HG02763 (cell line): Measurements from ENCODE around the gene IRF9.

Source experiments
- ATAC-seq: cut with Tn5 transposase; IDR thresholded peaks from one replicate; pipeline ENCODE4 v1.9.1; 2021; ENCODE audit warnings: mild to moderate bottlenecking, moderate library complexity; ENCODE audit not compliant: unreplicated experiment

Gene IRF9

DNA sequence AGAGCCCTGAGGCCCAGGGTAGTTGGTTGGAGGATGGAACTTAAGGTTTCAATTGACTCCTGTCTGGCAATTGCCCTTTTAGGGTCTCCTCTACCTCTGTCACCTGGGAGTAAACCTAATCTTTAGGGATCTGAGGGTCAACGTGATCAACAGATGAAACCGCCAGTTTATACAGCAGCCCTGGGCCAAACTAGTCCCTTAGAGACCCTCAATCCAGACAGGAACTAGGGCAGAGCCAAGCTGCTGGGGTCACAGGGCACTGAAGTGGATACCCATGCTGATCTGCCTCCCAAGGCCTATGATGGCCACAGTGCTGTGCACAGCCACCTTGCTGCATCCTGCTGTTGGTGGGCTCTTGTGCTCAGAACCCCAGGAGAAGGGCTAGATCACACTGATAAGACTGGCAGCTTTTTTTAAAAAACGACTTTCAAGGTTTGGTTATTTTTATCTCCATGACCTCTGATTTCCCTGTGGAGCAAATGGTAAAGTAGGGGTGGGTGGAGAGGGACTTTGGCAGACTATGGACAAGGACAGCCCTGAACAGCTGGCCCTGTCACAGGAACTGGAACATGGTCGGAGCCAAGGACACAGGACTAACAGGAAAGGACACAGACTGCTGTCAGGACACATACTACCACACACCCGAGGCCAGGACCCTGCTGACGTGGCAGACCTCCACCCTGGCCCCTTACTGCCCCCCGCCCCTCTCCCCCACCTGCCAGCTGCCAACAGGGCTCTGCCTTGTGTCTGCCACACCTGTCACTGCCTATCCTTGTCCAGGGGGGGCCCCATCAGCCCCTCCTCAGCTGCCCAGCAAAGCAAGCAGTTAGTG lies 30.1 kb upstream of the IRF9 start:
- no peak for ATAC-seq

DNA sequence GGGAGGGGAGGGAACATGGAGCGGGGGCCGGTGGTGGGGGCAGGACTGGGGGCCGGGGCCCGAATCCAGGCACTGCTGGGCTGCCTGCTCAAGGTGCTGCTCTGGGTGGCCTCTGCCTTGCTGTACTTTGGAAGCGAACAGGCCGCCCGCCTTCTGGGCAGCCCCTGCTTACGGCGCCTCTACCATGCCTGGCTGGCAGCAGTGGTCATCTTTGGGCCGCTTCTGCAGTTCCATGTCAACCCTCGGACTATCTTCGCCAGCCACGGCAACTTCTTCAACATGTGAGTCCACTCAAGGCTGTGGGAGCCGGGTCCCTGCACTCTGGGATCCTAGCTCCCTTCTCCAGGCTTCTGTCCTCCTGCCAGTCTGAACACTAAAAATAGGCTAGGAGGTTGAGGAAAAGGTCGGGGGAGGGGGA lies 29.5 kb upstream of the IRF9 start:
- no peak for ATAC-seq

DNA sequence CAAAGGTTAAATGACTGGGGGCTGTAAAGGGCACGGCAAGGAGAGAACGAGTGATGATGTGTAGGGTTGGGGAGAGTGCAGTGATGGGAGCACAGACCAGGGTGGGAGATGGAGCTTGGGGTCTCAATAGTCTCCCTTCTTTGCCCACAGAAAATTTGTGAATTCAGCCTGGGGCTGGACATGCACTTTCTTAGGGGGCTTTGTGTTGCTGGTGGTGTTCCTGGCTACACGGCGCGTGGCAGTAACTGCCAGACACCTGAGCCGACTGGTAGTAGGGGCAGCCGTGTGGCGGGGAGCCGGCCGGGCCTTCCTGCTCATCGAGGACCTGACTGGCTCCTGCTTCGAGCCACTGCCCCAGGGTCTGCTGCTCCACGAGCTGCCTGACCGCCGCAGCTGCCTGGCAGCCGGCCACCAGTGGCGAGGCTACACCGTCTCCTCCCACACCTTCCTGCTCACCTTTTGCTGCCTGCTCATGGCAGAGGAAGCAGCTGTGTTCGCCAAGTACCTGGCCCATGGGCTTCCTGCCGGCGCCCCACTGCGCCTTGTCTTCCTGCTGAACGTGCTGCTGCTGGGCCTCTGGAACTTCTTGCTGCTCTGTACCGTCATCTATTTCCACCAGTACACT lies 28.9 kb upstream of the IRF9 start:
- no peak for ATAC-seq

DNA sequence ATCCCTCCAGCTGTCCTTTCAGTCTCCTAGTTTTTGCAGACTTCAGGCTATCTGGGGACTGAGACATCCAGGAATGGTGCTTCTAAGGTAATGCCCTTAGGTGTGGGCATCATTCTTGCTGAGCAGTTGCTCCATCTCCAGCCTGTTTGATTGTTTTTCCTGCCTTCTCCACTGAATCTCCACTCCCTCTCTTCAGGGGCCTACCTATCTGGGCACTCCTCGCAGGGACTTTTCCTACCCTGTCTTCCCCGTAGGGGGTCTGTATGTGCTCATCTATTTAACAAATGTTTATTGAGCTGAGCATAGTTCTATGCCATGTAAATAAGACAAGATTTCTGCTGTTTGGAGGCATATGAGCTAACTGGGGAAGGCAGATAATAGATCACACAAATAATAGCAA lies 28.1 kb upstream of the IRF9 start:
- no peak for ATAC-seq

DNA sequence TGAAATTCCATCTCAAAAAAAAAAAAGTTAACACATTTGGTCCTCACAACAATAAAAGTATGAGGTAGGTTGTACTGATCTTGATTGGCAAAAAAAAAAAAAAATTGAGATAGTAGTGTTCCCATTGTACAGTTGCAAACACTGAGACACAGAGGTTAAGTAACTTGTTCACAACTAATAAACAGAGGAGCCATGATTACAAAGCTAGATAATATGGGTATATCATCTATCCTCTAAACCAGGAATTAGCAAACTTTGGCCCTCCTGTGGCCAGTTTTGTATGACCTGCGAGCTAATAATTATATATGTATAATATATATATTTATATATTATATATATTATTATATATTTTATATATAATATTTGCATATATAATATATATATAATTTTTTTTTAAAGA lies 27.3 kb upstream of the IRF9 start:
- ATAC-seq: no peak

DNA sequence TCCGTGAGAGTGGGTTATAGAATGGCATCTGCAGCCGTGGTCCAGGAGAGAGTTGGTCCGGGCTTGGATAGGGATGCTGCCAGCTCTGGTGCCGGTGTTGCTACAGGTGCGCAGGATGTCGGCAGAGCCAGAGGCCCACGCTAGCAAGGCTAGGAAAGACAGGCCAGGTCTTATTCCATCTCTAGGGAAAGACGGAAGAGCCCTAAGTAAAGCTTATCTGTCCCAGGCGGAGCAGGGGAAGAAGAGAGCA lies 25.6 kb upstream of the IRF9 start:
- ATAC-seq: no peak

DNA sequence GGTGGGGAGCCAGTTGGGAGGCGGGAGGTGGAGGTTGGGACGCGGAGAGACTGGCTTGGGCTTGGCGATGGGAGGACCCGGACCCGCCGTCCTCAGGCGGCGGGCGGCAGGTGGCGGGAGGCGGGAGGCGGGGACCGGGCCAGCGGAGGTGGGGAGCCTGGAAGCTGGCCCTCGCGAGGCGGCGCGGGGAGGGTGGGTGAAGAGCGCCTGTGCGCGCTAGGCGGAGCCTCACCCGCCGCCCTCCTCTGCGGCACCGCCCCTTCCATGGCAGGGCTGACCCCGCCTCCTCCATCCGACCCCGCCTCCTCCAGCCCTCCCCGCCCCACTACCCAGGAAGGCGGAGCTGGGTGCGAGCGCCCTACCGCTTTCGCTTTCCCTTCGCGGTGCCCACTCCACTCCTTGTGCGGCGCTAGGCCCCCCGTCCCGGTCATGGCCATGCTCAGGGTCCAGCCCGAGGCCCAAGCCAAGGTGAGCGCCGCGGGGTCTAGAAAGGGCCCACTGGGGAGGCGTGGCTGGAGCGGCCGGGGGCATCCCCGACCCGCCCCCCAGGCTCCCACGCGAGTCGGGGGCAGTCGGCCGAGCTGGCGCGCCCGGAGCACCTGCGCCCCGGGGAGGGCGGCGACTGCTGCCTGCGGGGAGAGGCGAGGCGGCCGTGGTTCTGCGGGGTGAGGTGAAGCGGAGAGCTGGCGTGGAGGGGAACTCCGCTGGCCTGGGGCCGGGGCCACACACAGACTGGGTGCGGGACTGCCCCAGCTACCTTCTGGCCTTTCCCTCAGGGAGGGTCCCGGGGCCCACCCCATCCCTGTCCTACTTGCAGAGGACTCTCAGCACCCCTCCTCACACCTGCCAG lies 25.0 kb upstream of the IRF9 start, which contains the start of gene PSME1:
Gene PSME1, plus strand, starts transcription at position 361 of the 850 bp plus-strand sequence. Its CDS starts 69 bp downstream, at position 430.
- ATAC-seq: peak; percentile 85

DNA sequence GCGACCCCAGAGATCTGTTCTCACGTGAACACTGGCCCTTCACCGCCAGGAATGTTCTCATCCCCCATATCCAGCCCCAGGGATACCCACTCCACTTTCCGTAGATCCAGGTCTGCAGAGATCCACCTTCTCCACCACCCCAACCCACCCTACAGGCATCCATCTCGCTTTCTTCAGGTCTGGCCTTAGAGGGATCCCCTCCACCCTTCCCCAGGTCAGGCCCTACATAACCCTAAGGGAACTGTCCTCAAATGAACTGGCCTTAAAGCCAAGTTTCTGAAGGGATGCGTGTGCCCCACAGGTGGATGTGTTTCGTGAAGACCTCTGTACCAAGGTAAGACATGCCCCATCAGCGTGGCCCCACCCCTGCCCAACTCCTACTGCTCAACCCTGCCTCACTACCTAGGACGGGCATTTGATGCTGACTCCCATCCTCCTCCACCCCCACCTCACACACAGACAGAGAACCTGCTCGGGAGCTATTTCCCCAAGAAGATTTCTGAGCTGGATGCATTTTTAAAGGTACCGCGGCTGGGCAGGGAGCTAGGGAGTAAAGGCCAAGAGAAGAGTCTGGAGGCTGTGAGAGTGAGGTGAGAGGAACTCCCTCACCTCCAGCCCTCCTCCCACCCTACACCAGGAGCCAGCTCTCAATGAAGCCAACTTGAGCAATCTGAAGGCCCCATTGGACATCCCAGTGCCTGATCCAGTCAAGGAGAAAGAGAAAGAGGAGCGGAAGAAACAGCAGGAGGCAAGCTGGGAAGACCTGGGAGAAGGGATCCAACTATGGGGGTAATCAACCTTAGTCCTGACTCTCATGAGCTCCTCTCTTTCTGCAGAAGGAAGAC lies 24.2 kb upstream of the IRF9 start:
- ATAC-seq: no peak

DNA sequence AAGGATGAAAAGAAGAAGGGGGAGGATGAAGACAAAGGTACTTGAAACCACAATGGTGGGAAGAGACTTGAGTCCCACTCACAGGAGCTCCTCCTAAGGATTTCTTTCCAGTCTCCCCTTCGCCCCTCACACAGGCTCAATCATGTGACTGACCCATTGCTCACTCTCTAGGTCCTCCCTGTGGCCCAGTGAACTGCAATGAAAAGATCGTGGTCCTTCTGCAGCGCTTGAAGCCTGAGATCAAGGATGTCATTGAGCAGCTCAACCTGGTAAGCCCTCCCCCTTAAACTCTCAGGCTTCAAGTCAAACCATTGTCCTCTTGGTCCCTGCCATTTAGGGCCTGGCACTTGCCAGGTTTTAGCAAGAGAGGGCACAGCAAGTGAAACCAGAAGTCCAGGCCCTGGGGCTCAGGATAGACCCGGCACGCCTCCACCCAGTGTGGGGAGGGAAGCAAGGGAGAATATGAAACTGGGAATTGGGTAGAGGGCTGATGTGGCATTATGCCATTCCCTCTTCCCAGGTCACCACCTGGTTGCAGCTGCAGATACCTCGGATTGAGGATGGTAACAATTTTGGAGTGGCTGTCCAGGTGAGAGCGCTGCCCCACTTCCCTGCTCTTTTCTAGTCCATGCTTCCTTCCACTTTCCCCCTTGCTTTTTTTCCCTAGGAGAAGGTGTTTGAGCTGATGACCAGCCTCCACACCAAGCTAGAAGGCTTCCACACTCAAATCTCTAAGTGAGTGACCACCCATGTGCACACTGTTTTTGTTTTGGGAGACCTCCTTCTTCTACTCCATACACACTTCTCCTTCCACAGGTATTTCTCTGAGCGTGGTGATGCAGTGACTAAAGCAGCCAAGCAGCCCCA lies 23.3 kb upstream of the IRF9 start:
- no peak for ATAC-seq

DNA sequence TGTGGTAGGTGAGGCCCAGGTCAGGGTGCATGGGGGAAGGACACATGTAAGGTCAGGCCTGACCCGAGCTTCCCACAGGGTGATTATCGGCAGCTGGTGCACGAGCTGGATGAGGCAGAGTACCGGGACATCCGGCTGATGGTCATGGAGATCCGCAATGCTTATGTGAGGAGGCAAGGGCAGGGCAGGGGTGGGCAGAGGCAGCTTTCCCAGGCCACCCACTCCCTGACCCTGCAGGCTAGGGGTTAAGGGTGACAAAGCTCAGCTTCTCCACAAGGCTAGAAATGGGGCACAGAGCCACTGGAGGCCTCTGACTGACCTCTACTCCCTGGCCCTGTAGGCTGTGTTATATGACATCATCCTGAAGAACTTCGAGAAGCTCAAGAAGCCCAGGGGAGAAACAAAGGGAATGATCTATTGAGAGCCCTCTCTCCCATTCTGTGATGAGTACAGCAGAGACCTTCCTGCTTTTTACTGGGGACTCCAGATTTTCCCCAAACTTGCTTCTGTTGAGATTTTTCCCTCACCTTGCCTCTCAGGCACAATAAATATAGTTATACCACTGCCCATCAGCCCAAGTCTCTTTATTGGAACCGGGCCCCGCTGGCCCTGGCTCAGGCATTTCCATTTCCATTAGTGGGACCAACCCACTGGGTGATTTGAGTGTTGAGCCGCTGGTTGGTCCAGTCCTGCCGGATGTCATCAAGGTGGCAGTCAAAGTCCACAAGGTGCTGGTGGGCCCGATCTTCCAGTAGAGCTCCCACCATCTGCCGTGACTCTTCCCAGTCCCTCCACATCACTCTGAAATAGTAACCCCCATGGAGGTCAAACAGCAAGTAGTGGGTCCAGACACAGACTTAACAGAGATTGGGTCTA lies 22.4 kb upstream of the IRF9 start:
- no peak for ATAC-seq

DNA sequence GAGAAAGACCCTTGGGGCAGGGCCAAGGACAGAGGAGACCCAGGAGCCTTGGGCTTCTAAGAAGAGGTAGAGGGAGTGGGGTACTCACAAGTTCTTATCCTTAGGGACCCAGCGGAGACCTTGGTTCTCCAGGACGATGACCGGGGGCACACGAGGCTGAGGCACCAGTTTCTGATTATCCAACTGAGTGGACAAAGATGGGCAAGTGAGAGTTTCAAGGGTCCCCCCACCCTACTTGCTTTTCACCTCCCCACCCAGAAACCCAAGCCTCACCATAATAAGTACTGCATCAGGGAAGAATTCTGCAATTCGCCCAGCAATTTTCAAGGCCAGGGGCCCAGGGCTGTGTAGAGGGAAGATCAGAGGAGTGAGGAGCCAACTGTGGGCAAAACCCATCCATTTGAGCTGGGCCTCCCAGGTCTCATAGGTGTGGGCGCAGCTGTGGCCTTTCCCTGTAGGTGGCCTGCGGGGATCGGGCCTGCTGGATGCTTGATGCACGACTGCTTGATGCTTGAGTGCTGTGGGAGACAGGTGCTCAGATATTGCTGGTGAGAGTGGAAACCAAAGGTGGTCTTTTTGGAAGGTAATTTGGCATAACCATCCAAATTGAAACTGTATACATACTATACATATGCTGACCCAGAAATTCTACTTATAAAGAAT lies 21.7 kb upstream of the IRF9 start:
- no peak for ATAC-seq

DNA sequence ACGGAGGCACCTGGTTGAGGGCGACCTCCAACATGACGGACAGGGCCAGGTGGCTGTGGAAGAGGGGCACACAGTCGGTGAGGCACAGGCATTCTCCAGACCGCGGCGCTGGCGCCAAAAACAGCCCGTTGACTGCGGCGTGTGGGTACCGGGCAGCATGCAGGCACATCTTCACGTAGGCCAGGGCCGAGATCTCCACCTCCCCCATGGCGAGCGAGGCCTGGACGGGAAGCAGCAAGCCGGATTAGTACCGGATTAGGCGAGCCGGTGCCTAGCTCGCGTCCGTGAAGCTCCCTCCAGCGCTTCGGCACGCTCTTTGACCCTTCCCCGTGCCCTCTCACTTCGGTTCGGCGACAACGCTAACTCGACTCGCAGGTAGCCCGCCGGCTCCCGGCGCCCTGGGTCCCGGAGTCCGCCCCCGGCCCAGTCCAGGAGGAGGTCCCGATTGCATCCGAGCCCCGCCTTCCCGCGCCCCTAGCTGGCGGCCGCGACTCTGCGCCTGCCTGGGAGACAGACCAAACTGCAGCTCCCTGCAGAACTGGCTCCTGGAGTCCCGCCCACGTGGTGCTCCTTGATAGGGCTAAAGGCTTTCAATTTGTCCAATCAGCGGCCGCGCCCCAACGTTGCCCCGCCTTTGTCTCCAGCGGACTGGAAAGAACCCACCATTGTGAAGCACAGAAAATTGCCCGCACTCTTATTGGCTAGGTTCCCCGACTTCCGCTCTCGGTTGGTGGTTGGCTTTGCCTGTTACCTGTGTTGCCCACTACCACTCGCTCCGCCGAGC lies 19.8 kb upstream of the IRF9 start, which contains the start of gene EMC9:
Gene EMC9, minus strand, starts transcription at position 495 of the 784 bp plus-strand sequence. Its CDS starts 287 bp downstream, at position 208.
- peak; percentile 83 for ATAC-seq

DNA sequence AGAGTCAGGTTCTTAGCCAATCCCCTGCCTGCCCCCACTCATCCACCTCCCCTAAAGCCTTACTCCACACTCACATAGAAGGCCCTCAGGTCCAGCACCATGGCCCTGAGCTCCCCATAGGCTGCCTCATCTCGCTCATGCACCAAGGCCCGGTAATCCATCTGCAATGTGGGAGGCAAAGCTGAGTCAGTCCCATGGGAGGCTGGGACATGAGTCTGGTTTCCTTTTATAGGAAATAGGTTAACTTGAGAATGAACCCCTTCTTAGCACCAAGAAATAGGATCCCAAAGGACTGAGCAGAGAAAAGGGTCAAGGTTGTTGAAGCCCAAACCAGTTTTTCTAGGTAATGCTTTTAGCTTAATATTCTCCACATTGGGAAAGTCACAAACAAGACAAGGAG lies 17.6 kb upstream of the IRF9 start:
- no peak for ATAC-seq

DNA sequence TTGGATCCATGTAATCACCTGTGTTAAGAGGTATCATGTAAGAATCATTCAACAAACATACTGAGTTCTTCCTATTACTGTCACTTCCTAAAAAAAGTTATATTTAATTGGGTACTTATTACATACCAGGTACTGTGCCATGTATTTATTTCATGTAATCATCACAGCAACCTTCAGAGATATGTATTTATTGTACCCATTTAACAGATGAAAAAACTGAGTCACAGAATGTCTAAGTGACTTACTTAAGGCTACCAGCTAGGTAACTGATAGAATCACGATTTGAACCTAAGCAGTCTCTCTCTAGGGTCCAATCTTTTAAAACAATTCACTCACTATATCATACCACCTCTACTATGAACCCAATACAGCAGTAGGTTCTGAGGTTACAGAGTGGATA lies 16.6 kb upstream of the IRF9 start:
- ATAC-seq: no peak

DNA sequence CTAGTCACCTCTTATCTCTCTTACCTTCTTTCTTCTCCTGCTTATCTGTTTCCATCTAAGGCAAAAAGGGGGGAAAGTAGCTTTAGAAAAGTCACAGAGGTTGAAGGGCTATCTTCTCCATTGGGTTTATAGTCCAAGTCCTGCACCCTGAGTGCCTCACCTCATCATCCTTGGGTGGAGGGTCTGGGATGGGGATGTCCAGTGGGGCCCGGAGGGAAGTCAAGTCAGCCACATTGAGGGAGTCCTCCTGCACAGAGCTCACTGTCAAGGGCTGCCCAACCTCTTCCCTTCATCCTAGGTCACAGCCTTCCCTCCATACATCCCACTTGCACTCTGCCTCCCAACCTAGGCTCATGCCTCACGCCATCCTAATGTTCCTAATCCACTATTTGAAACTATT lies 15.8 kb upstream of the IRF9 start:
- ATAC-seq: no peak

DNA sequence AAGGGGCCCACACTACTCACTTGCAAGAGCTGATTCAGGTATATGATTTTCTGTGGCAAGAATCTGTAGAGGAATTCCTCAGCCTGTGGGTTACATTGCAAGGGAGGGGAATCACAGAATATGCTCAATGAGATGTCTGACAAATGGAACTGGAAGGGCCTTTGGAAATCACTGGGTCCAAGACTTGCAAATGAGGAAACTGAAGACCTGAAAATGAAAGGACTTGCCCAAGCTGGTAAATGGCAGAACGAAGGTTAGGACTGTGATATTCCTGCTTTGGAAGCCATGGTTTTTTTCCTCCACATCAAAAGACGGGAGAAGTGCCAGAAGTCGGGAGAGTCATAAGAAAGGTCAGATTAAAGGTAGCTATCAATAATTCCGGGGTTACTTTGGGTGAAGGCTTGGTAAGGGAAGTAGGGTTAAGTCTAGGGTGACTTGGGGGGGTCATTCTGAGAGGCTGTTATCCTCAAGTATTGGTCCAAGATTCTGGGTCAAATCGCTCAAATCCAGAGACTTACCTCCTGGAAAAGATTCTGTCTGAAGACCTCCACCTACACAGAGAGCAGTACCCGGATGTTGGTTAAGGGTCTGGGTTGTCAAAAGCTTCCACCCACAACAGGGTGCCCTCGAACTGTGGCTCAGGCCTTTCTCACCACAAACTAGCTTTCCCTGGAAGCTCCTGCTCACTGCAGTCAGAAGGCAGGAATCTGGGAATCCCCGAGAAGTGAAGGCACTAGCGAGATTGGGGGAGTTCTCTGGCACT lies 15.2 kb upstream of the IRF9 start:
- no peak for ATAC-seq

DNA sequence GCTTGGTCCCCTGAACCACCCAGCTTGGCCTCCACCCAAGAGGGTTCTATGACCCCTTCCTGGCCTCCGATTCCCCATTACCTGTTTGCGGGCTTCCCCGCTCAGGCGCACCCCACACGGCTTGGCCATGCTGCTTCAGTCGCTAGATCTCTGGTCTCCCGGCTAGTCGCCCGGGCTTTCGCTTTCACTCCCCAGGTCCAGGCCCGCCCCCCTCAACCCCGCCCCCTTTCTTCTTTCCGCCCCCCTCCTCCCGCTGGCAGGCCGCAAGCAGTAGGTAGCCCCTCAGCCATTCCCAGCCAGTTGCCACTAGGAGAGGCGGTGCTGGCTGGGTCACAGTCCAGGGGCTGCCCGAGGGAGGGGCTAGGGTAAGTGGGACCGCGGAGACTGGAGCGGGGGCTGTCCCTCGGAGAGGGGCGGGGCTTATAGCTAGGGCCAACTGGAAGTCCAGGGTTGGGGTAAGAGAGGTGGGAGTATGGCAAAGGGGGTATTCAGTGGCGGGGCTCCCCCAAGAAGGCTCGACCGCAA lies 14.6 kb upstream of the IRF9 start, which contains the start of gene PSME2:
Gene PSME2, minus strand, starts transcription at position 158 of the 525 bp plus-strand sequence. Its CDS starts 29 bp downstream, at position 129.
- ATAC-seq: peak; percentile 62
